IPS-NIHi7 (cell line): ENCODE results near the gene PM20D1.
"Not testable (repeated sequence)": the region's sequence is repeated elsewhere in the genome, so short reads cannot be mapped to it uniquely, and the experiment has no call there.

Source experiments
- DNase-seq: peaks from one replicate; pipeline ENCODE4 v3.0.0; 2012; ENCODE audit warnings: mixed read lengths; ENCODE audit errors: extremely low spot score

Gene PM20D1

GRCh38 chr1:205842229-205842628 is 7.7 kb downstream of the PM20D1 start:
- no peak for DNase-seq

DNA sequence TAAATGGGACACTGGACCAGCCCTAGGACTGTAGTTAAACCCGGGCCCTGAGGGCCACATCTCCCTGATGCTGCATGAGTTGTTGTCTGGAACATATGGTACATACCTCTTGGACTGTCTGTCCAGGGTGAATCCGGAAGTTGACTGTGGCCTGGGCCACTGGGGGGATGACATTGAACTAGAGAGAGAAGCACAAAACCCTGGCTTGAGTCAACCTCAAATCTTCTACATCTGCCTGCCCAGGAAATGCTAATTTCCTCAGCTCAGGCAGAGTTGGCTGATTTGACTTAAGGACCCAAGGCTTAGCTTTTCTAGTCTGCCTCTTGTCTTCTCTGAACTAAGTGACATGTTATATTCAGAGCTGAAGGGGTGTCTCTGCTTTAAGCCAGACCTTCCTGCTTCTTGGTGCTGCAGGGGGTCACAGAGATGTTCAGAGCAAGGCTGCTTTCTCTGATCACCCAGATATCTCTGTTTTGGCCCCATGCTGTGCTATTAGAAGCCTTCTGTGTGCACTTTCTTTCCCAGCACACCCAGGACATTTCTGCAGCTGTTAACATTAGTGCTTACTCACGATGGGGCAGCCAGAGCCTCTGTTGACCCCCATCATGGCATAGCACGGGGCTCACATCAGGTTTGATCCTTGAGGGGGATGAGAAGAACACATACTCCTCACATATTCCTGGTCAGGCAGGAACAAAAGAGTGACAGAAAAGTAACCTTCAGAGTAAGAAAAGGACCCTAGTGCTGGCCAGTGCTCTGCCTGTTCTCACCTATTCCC is 9.6 kb downstream of the PM20D1 start:
- DNase-seq = no peak

- DNase-seq = no peak
These were observed 12.5 kb downstream of the PM20D1 start for GRCh38 chr1:205837382-205837970.

- DNase-seq = peak; percentile 8
These were observed 15.2 kb downstream of the PM20D1 start for GRCh38 chr1:205834751-205835150.

GRCh38 chr1:205832326-205832751 is 17.6 kb downstream of the PM20D1 start:
- DNase-seq = no peak

DNA sequence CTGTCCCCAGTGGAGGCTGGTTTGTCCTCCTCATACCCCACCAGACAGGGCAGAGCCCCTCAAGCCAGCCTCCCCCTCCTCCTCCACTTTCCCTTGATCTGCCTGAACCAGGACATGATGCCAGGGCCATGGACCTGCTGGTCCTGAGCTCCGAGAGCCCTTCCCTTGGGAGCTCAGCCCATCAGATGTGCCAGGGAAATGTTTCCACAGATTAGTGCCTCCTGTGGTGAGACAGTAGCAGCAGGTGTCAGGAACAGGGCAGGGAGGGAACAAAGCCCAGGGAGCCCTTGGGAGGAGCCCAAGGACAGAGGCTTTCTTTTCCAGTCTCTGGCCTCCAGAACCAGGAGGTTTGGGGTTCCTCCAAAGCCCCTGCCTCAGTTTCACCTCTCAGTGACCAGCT is 22.3 kb downstream of the PM20D1 start:
- peak; percentile 51 for DNase-seq

DNA sequence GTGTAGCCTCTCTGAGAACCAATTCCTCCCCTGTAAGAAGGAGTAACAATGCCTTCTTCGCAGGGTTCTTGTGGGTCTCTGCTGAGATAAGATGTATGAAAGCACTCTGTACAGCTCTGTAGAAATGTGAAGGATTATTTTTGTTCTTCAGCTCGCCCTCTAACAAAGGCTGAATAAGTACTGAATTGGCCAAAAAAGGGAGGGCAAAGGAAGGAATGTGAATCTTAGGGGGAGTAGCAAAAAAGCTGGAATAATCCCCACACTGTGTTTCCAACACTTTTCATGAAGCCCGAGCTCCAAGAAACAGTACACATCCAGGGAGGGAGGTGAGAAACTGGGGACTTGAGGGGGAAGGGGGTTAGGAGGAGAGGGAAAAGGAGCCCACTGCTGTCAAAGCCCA is 22.9 kb downstream of the PM20D1 start:
- no peak for DNase-seq

DNA sequence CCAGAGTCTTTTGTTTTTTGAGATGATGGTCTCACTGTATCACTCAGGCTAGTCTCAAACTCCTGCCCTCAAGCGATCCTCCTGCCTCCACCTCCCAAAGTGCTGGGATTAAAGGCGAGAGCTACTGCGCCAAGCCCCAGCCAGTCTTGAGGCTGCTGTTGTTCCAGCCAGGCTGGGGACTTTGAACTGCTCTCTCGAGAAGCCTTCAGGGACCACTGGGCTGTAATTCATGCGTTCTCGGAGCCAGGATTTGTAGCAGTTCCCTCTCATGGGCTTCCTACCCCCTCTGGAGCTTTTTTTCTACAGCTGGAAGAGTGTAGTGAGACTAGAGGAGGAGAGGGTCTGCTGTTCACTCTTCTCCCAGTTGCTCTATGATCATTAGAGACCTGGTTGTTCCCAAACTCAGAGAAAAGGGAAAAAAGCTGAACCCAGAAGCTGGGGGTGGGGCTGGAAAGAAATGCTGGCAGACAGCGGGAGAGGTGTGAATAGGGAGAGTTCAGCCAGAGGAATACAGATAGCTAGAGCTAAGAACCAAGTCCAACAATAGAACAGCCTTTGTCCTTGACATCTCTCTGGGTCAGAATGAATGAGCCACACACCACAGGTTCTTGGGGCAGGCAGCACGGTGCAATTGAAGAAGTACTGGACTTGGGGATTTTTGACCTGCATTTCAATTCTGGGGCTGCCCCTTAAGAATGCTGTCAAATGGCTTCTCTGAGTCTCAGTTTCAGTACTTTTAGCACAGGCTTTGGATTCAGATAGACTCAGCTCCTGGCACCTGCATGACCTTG is 23.7 kb downstream of the PM20D1 start:
- DNase-seq = no peak

DNA sequence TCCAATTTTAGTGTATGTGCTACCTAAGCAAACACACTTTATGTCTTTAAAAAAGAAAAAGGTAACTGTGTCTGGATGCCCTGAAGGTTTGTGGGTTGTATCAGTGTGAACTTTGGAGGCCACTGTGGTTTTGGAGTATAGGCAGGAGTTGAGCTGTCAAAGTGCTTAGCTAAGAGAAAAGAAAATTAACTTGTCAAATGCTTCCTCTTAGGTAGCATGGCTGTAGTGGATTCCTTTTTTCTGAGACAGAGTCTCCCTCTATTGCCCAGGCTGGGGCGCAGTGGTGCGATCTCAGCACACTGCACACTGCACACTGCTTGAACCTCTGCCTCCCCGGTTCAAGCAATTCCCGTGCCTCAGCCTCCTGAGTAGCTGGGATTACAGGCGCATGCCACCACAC is 25.8 kb downstream of the PM20D1 start:
- no peak for DNase-seq

GRCh38 chr1:205823260-205823659 is 26.7 kb downstream of the PM20D1 start:
- not testable (repeated sequence) for DNase-seq

DNA sequence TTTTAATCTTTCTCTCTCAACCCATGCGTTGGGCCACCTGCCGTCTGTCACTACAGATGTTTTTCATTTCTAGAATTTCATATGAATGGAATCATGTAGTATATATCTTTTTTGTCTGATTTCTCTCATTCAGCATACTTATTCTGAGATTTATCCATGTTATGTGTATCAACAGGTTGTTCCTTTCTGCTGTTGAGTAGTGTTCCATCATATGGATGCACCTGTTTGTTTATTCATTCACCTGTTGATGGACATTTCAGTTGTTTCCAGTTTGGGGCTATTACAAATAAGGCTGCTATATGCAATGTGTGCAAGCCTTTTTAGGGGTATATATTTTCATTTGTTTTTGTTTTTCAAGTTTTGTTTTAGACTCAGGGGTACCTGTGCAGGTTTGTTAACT is 27.5 kb downstream of the PM20D1 start:
- no peak for DNase-seq

DNA sequence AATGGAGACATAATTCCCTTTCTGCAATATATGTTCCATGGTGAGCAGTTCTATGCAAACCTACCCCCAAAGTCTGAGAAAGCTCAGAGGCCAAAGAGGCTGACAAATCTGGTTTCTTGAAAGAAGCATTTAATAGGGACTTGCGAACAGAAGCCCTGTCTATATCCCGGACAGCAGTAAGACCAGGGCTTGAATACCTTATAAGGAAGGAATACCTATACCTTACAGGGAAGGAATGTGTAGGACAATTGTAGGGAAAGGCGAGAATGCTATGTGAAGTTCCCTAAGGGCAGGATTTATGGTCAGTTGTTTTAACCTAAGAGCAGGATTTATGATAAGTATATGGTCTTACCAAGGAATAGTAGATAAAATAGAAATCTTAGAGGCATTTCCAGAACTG is 31.9 kb downstream of the PM20D1 start:
- no peak for DNase-seq

- no peak for DNase-seq
These were observed 32.6 kb downstream of the PM20D1 start for GRCh38 chr1:205817364-205817763.

- no peak for DNase-seq
These were observed 36.2 kb downstream of the PM20D1 start for GRCh38 chr1:205813755-205814058.

- peak; percentile 99 for DNase-seq
These were observed 36.8 kb downstream of the PM20D1 start, which contains the start of gene SLC41A1 for GRCh38 chr1:205812878-205813754. TSS of gene SLC41A1 (minus strand) at chr1:205813198. CDS start at chr1:205810441, 2,757 bp downstream.

- DNase-seq = peak; percentile 70
These were observed 37.6 kb downstream of the PM20D1 start for GRCh38 chr1:205812271-205812877.

DNA sequence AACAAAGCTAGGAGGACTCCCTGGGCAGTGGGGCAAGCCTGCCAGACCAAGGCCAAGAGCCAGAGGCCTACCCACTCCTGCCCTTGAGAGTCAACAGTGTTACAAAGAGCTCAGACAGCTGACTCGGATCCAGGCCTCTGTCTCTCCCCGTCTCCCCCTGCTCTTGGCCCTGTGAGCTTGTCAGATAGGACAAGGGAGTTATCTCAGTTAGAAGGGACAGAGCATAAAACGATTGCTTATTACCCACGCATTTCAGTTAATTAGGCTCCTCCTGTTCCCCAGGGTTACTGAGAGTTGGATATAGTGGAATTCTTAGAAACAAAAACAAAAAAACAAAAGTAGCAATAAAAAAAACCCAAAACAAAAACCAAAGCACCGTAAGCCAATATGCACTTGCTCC is 38.3 kb downstream of the PM20D1 start:
- DNase-seq = no peak

DNA sequence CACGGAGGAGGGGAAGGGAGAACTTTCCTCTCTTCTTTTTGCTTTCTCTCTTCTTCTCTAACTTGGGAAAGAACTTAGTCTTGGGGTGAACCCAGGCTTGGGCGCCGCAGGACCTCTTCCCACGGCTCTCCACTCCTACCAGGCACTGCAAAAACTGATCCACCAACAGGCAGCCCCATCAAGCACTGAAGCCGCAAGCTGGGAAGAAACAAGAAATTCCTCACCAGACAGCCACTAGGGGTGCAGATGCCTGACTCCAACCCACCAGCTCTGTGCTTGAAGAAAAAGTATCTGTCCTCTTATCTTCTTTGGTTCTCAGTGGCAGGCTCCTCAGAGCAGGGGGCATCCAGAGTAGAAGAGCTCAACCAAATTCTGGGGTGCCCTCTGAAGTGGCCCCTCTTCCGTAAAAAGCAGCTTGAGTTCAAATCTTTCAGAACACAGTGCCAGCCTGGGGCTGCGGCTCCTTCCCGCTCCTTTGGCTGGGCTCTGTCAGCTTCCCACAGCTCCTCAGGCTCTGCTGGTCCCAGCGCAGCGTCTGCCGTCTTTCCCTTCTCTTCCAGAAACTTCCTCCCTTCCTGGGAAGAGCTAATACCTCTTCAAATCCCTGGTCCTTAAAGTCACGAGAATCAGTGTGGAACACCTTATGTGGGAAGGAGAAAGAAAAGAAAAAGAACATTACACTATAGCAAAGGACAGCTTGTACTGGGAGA is 39.3 kb downstream of the PM20D1 start:
- DNase-seq = peak; percentile 53

DNA sequence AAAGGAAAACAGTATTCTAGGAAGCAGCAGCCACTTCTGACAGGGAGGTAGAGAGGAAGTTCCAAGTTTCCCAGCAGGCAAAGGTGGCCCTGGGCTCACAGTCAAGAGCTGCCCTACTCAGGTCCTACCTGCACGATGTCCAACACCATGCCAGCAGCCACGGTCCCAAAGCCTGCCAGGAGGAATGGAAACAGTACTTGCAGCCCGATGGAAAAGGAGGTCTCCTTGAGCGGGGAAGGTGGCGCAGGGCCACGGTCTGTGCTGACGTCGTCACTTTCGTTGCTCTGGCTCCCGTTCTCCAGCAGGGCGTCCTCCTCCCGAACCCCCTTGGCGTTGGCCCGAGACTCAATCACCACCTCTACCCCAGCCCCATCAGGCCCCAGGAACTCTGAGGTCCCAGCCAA is 40.0 kb downstream of the PM20D1 start:
- no peak for DNase-seq

DNA sequence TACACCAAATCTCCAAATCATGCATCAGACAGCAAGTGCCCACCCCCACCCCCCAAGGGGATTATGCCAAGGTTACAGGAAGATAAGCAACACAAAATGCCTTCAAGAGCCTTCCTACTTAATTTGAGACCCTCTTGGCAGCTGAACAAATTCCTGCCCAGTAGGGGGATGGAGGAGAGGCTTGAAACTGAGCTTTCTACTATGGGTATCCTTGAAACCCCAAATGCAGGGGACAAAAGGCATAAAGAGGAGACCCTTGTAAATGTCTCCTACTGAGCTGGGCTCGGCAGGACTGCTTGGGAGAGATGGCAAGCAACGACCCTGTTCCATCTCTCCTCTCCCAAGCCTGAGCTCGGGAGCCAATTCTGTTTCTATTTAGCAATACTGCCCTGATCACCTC is 40.5 kb downstream of the PM20D1 start:
- DNase-seq = no peak
